ENCODE measurements around the gene PCSK5. TPM values are rescaled to one million over a fixed set of nuclear protein-coding genes. Genes with fewer than 3 reads are reported as not detected.

PCSK5 gene
- polyA plus RNA-seq, 3 donors from 2014 or later: 5.7 to 17.2 (median 7.3) TPM

GRCh38 chr9:75995066-75995465 lies 104.6 kb downstream of the PCSK5 start:
- Mint-ChIP-seq H3K27ac (no peak overlapping the region), H3K27me3 (ENCODE audit: low read depth in 3 of 3) (peaks cover 0 to 4% (median 2%) of the 10 kb centered on the region in 3 donors), H3K9me3 (peaks cover 0 to 3% (median 0%) of the 10 kb centered on the region in 6 donors), H3K4me3 (no peak overlapping the region), H3K4me1 (peaks cover 7 to 13% of the 10 kb centered on the region in 2 donors), H3K36me3 (peaks cover 0 to 9% (median 5%) of the 10 kb centered on the region in 3 donors)
- no peak for DNase-seq

DNA sequence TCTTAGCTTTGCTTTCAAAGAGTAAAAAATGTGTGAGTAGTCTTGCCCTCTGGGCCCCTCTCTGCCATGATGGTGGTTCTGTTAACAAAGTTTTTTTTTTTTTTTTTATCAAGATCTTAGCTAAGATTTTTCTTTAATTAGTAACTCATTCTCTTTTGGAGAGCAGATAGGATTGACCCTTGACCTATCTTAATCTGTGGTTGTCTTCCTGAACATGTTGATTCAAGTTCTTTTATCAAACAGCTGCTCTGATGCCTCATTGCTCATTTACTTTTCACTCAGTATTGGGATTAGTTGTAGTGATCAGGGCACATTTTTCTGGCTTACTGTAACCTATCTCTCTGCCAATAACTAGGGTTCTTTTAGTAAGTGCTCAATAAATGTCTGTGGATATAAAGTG lies 106.3 kb downstream of the PCSK5 start:
- no peak overlapping the region for H3K27ac Mint-ChIP-seq
- H3K27me3 Mint-ChIP-seq (ENCODE audit: low read depth in 3 of 3): peaks cover 0 to 4% (median 2%) of the 10 kb centered on the region in 3 donors
- peaks cover 7 to 13% of the 10 kb centered on the region in 2 donors for H3K4me1 Mint-ChIP-seq
- DNase-seq: no peak
- H3K9me3 Mint-ChIP-seq: peaks cover 0 to 3% (median 0%) of the 10 kb centered on the region in 6 donors
- no peak overlapping the region for H3K4me3 Mint-ChIP-seq
- H3K36me3 Mint-ChIP-seq: peaks cover 0 to 9% (median 5%) of the 10 kb centered on the region in 3 donors

GRCh38 chr9:75997206-75997605 lies 106.7 kb downstream of the PCSK5 start:
- Mint-ChIP-seq H3K27me3 (ENCODE audit: low read depth in 3 of 3) (peaks cover 0 to 4% (median 2%) of the 10 kb centered on the region in 3 donors), H3K4me3 (no peak overlapping the region), H3K4me1 (peaks cover 7 to 13% of the 10 kb centered on the region in 2 donors), H3K27ac (no peak overlapping the region), H3K9me3 (peaks cover 0 to 3% (median 0%) of the 10 kb centered on the region in 6 donors), H3K36me3 (peaks cover 0 to 9% (median 5%) of the 10 kb centered on the region in 3 donors)
- no peak for DNase-seq

DNA sequence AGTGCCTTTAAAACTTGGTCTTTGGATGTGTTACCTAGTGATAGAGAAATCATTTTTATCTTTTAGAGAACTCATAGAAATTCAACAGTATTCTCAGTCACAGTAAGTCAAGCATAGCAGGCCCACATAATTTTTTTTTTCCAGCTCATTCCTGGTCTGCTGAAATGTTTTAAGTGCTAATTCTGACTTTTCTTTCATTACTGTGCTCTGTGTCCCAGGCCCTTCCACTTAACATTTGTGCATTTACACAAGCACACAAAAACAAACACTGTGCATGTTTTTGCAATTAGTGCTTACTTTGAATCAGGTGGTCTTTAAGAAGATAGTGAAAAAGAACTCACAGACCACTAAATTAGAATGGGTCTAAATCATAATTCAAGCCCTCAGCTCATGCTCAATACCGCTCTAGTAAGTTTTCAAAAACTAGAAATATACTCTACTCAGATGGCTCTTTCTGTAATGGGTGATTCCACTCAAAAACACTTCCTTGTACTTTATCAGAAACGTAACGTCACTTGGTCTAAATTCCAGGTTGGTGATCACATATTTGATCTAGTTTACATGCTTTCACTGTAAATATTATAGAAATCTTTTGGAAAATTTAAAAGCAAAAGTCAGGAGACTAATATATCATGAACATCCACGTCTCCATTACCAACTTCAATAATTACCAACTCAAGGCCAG lies 107.8 kb downstream of the PCSK5 start:
- Mint-ChIP-seq H3K9me3 (peaks cover 0 to 1% (median 0%) of the 10 kb centered on the region in 6 donors), H3K4me3 (no peak overlapping the region), H3K27ac (no peak overlapping the region), H3K4me1 (peaks cover 7 to 13% of the 10 kb centered on the region in 2 donors), H3K27me3 (ENCODE audit: low read depth in 3 of 3) (peaks cover 0 to 4% (median 2%) of the 10 kb centered on the region in 3 donors), H3K36me3 (peaks cover 0 to 9% (median 5%) of the 10 kb centered on the region in 3 donors)
- DNase-seq: no peak

- no peaks in the 10 kb centered on the region for H3K9me3 Mint-ChIP-seq
- H3K27me3 Mint-ChIP-seq (ENCODE audit: low read depth in 3 of 3): peaks cover 0 to 3% (median 0%) of the 10 kb centered on the region in 3 donors
- no peak overlapping the region for H3K4me3 Mint-ChIP-seq
- no peak overlapping the region for H3K27ac Mint-ChIP-seq
- no peaks in the 10 kb centered on the region for H3K36me3 Mint-ChIP-seq
- no peak for DNase-seq
- no peaks in the 10 kb centered on the region for H3K4me1 Mint-ChIP-seq
Measured at GRCh38 chr9:76001459-76001858, 111.0 kb downstream of the PCSK5 start.

- Mint-ChIP-seq H3K27ac (no peak overlapping the region), H3K4me1 (peaks cover 5 to 9% of the 10 kb centered on the region in 2 donors), H3K9me3 (no peaks in the 10 kb centered on the region)
Measured at GRCh38 chr9:76003041-76003440, 112.6 kb downstream of the PCSK5 start.

DNA sequence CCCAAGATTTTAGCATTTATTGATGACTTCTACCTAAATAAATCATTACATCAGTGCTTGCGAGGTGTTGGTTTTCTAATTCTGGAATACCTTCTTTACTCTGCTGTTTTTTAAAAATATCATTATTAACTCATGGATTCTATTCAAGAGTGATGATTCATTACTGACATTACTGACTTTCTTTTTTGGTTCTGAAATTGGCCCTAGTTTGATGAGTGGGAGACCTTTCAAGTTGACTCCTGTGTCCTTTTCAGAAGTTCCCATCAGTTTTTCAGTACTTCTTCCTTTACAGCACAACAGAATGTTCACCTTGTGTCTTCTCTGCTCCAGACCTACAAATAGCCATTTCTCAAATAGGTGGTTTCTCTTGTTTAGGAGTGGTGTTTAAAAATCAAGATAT lies 114.1 kb downstream of the PCSK5 start:
- no peak overlapping the region for H3K4me3 Mint-ChIP-seq
- H3K9me3 Mint-ChIP-seq: no peaks in the 10 kb centered on the region
- no peak overlapping the region for H3K27ac Mint-ChIP-seq

More at GRCh38 chr9:76003041-76003440, 112.6 kb downstream of the PCSK5 start:
- no peak for DNase-seq
- Mint-ChIP-seq H3K36me3 (no peaks in the 10 kb centered on the region), H3K4me3 (no peak overlapping the region), H3K27me3 (ENCODE audit: low read depth in 3 of 3) (peaks cover 0 to 4% (median 0%) of the 10 kb centered on the region in 3 donors)

DNA sequence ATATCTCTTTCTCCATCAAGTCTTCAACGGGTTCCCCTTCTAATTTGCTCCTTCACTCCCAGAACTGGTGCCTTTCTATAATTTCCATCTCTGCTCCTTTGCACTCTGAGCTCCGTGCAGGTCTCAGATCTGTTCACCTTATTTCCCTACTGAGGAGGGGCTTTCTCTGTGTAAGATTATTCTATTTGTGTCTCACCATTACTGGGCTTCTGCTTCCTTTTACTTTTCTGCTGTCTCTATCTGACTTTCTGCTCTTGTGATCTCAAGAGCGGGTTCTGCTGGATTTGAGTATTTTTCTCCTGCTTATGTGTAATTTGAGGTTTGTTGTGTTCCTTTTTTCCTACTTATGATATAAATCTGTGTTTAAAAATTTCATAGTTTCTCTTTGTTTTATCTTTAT lies 117.5 kb downstream of the PCSK5 start:
- Mint-ChIP-seq H3K27ac (peak overlapping the region in 1 of 6 donors; percentile 76), H3K4me3 (no peak overlapping the region)

More for the DNA sequence above, 114.1 kb downstream of the PCSK5 start:
- no peaks in the 10 kb centered on the region for H3K36me3 Mint-ChIP-seq
- H3K4me1 Mint-ChIP-seq: peaks cover 8 to 16% of the 10 kb centered on the region in 2 donors
- peaks cover 0 to 2% (median 0%) of the 10 kb centered on the region in 3 donors for H3K27me3 Mint-ChIP-seq (ENCODE audit: low read depth in 3 of 3)
- no peak for DNase-seq

DNA sequence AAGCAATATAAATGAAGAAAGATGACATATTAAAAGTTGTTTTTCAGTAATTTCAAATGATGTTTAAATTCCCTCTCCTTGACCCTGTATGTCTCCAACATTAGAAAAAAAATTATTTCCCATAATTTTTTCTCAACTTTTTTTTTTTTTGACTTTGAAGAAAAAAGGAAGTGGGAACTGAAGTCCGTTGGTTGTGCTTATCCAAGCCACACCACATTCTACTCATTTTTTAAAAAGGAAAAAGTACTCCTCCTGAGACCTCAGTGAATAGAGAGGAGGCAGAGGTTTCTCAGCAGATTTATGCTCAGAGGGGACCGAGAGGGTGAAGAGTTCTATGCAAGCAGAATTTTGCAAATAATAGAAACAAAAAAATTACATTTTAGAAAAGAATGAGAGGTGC lies 123.3 kb downstream of the PCSK5 start:
- Mint-ChIP-seq H3K4me1 (no peaks in the 10 kb centered on the region), H3K9me3 (no peaks in the 10 kb centered on the region), H3K36me3 (no peaks in the 10 kb centered on the region), H3K27me3 (ENCODE audit: low read depth in 3 of 3) (peaks cover 0 to 1% (median 0%) of the 10 kb centered on the region in 3 donors), H3K4me3 (no peak overlapping the region), H3K27ac (no peak overlapping the region)
- no peak for DNase-seq

More for the DNA sequence above, 117.5 kb downstream of the PCSK5 start:
- H3K9me3 Mint-ChIP-seq: no peaks in the 10 kb centered on the region
- DNase-seq: no peak
- no peaks in the 10 kb centered on the region for H3K36me3 Mint-ChIP-seq
- H3K27me3 Mint-ChIP-seq (ENCODE audit: low read depth in 3 of 3): peaks cover 0 to 2% (median 1%) of the 10 kb centered on the region in 3 donors
- peaks cover 8 to 16% of the 10 kb centered on the region in 2 donors for H3K4me1 Mint-ChIP-seq

- DNase-seq: no peak
- no peak overlapping the region for H3K27ac Mint-ChIP-seq
- peaks cover 0 to 2% (median 1%) of the 10 kb centered on the region in 3 donors for H3K27me3 Mint-ChIP-seq (ENCODE audit: low read depth in 3 of 3)
- no peaks in the 10 kb centered on the region for H3K9me3 Mint-ChIP-seq
- peaks cover 15 to 16% of the 10 kb centered on the region in 2 donors for H3K4me1 Mint-ChIP-seq
- H3K4me3 Mint-ChIP-seq: no peak overlapping the region
- H3K36me3 Mint-ChIP-seq: no peaks in the 10 kb centered on the region
Measured at GRCh38 chr9:76018235-76018634, 127.8 kb downstream of the PCSK5 start.

- H3K9me3 Mint-ChIP-seq: no peaks in the 10 kb centered on the region
- peaks cover 21% of the 10 kb centered on the region in 2 donors for H3K4me1 Mint-ChIP-seq
- DNase-seq: no peak
- no peak overlapping the region for H3K4me3 Mint-ChIP-seq
- H3K27me3 Mint-ChIP-seq (ENCODE audit: low read depth in 3 of 3): peaks cover 0 to 2% (median 1%) of the 10 kb centered on the region in 3 donors
- no peaks in the 10 kb centered on the region for H3K36me3 Mint-ChIP-seq
- no peak overlapping the region for H3K27ac Mint-ChIP-seq
Measured at GRCh38 chr9:76018761-76019160, 128.3 kb downstream of the PCSK5 start.

GRCh38 chr9:76020652-76021051 lies 130.2 kb downstream of the PCSK5 start:
- H3K27me3 Mint-ChIP-seq (ENCODE audit: low read depth in 3 of 3): peaks cover 1 to 2% (median 2%) of the 10 kb centered on the region in 3 donors
- H3K9me3 Mint-ChIP-seq: no peaks in the 10 kb centered on the region
- H3K4me3 Mint-ChIP-seq: no peak overlapping the region
- H3K4me1 Mint-ChIP-seq: peaks cover 28 to 29% of the 10 kb centered on the region in 2 donors
- no peak overlapping the region for H3K27ac Mint-ChIP-seq
- no peaks in the 10 kb centered on the region for H3K36me3 Mint-ChIP-seq
- DNase-seq: no peak

- H3K4me3 Mint-ChIP-seq: no peak overlapping the region
- no peak overlapping the region for H3K27ac Mint-ChIP-seq
- H3K9me3 Mint-ChIP-seq: no peaks in the 10 kb centered on the region
- H3K4me1 Mint-ChIP-seq: peaks cover 31 to 39% of the 10 kb centered on the region in 2 donors
- peaks cover 1 to 2% (median 2%) of the 10 kb centered on the region in 3 donors for H3K27me3 Mint-ChIP-seq (ENCODE audit: low read depth in 3 of 3)
- no peaks in the 10 kb centered on the region for H3K36me3 Mint-ChIP-seq
- no peak for DNase-seq
Measured at GRCh38 chr9:76022317-76022716, 131.8 kb downstream of the PCSK5 start.

- Mint-ChIP-seq H3K9me3 (no peaks in the 10 kb centered on the region), H3K4me1 (peaks cover 43 to 53% of the 10 kb centered on the region in 2 donors), H3K27me3 (ENCODE audit: low read depth in 3 of 3) (peaks cover 1 to 2% (median 2%) of the 10 kb centered on the region in 3 donors), H3K27ac (peak overlapping the region in 1 of 6 donors; percentile 64), H3K36me3 (peaks cover 0 to 4% (median 3%) of the 10 kb centered on the region in 3 donors), H3K4me3 (peak overlapping the region in 2 of 5 donors; percentile 31 to 34)
- no peak for DNase-seq
Measured at GRCh38 chr9:76023715-76024195, 133.3 kb downstream of the PCSK5 start.

Measured in immature natural killer cell (primary cell).